ENCODE data around the gene SCAMP1. TPM values are rescaled to one million over a fixed set of nuclear protein-coding genes. Genes with fewer than 3 reads are reported as not detected.

Gene SCAMP1
- polyA plus RNA-seq, 1 donor from 2014 or later: 180 TPM

GRCh38 chr5:78420548-78420947 is 60.1 kb downstream of the SCAMP1 start:
- Histone ChIP-seq H4K20me1 (ENCODE audit: insufficient read depth) (no peaks in the 10 kb centered on the region), H3F3A (ENCODE audit: insufficient read depth, low read length, poor library complexity, severe bottlenecking) (no peaks in the 10 kb centered on the region), H3K9me2 (ENCODE audit: insufficient read depth, low read length) (no peaks in the 10 kb centered on the region), H3K27me3 (ENCODE audit: insufficient read depth, low read depth, low read length) (no peaks in the 10 kb centered on the region), H3K9ac (ENCODE audit: low read length) (no peak overlapping the region), H3K4me3 (ENCODE audit: low read length) (no peak overlapping the region), H3K36me3 (ENCODE audit: insufficient read depth, low read length) (peaks cover 5% of the 10 kb centered on the region), H3K9me3 (ENCODE audit: low read length) (no peaks in the 10 kb centered on the region), H2AFZ (ENCODE audit: low read depth, low read length) (no peak overlapping the region), H3K79me2 (replicated peaks; ENCODE audit: insufficient read depth, low read length) (no peaks in the 10 kb centered on the region), H3K4me2 (ENCODE audit: low read length) (no peak overlapping the region), H3K27ac (ENCODE audit: low read length) (no peak overlapping the region)
- no peak for TF ChIP-seq EZH2 (IDR thresholded peaks at IDR 0.05; ENCODE audit: borderline replicate concordance, insufficient read depth, low read length, poor library complexity, severe bottlenecking)
- TF ChIP-seq POLR2AphosphoS5 (IDR thresholded peaks at IDR 0.05): no peak
- TF ChIP-seq REST (IDR thresholded peaks at IDR 0.05; ENCODE audit: borderline replicate concordance): no peak
- TF ChIP-seq TAF1 (IDR thresholded peaks at IDR 0.05; ENCODE audit: low read depth): no peak
- no peak for TF ChIP-seq EP300 (conservative IDR thresholded peaks at IDR 0.05; ENCODE audit: poor library complexity, severe bottlenecking)
- no peak for TF ChIP-seq RAD21 (conservative IDR thresholded peaks at IDR 0.05)

- TF ChIP-seq CTCF (IDR thresholded peaks at IDR 0.05; ENCODE audit: poor library complexity, severe bottlenecking) (no peak), EP300 (conservative IDR thresholded peaks at IDR 0.05; ENCODE audit: poor library complexity, severe bottlenecking) (no peak), TAF1 (IDR thresholded peaks at IDR 0.05; ENCODE audit: low read depth) (no peak), REST (IDR thresholded peaks at IDR 0.05; ENCODE audit: borderline replicate concordance) (no peak), SMC3 (conservative IDR thresholded peaks at IDR 0.05; ENCODE audit: poor library complexity) (no peak), MXI1 (conservative IDR thresholded peaks at IDR 0.05; ENCODE audit: poor library complexity, severe bottlenecking) (no peak), EZH2 (IDR thresholded peaks at IDR 0.05; ENCODE audit: borderline replicate concordance, insufficient read depth, low read length, poor library complexity, severe bottlenecking) (no peak), POLR2AphosphoS5 (IDR thresholded peaks at IDR 0.05) (no peak), RAD21 (conservative IDR thresholded peaks at IDR 0.05) (no peak)
- Histone ChIP-seq H3K9ac (ENCODE audit: low read length) (no peak overlapping the region), H3K4me3 (ENCODE audit: low read length) (no peak overlapping the region), H3K27ac (ENCODE audit: low read length) (no peak overlapping the region), H3K27me3 (ENCODE audit: insufficient read depth, low read depth, low read length) (no peaks in the 10 kb centered on the region), H3K36me3 (ENCODE audit: insufficient read depth, low read length) (no peaks in the 10 kb centered on the region), H3K79me2 (replicated peaks; ENCODE audit: insufficient read depth, low read length) (no peaks in the 10 kb centered on the region), H3F3A (ENCODE audit: insufficient read depth, low read length, poor library complexity, severe bottlenecking) (no peaks in the 10 kb centered on the region), H2AFZ (ENCODE audit: low read depth, low read length) (no peak overlapping the region), H3K4me2 (ENCODE audit: low read length) (no peak overlapping the region), H3K9me3 (ENCODE audit: low read length) (no peaks in the 10 kb centered on the region), H4K20me1 (ENCODE audit: insufficient read depth) (no peaks in the 10 kb centered on the region), H3K9me2 (ENCODE audit: insufficient read depth, low read length) (no peaks in the 10 kb centered on the region)
These were observed 64.2 kb downstream of the SCAMP1 start for GRCh38 chr5:78424665-78425064.

Data from neural cell (in vitro differentiated cells).